ENCODE measurements around the gene TNPO3. TPM values are rescaled to one million over a fixed set of nuclear protein-coding genes. Genes with fewer than 3 reads are reported as not detected.

TNPO3 gene
- total RNA-seq, 4 donors from 2014 or later, result 30.8 to 43.4 (median 34.4) TPM

GRCh38 chr7:129090300-129090907 lies 35.5 kb upstream of the TNPO3 start:
- 66% methylated on average over 5 of the region's 5 CpGs for WGBS
- no peaks in the 10 kb centered on the region for H3K9me3 ChIP-seq
- H3K36me3 ChIP-seq, result no peaks in the 10 kb centered on the region
- no peaks in the 10 kb centered on the region for H3K27me3 ChIP-seq
- peak in 1 of 2 donors; percentile 54 for DNase-seq (ENCODE audit: low spot score in 2 of 2)
- H3K4me3 ChIP-seq, result no peak overlapping the region
- TF ChIP-seq POLR2A (IDR thresholded peaks at IDR 0.05) (no peak), POLR2AphosphoS5 (IDR thresholded peaks at IDR 0.05) (no peak), EP300 (IDR thresholded peaks at IDR 0.05) (no peak)
- TF ChIP-seq, protein P1, sequence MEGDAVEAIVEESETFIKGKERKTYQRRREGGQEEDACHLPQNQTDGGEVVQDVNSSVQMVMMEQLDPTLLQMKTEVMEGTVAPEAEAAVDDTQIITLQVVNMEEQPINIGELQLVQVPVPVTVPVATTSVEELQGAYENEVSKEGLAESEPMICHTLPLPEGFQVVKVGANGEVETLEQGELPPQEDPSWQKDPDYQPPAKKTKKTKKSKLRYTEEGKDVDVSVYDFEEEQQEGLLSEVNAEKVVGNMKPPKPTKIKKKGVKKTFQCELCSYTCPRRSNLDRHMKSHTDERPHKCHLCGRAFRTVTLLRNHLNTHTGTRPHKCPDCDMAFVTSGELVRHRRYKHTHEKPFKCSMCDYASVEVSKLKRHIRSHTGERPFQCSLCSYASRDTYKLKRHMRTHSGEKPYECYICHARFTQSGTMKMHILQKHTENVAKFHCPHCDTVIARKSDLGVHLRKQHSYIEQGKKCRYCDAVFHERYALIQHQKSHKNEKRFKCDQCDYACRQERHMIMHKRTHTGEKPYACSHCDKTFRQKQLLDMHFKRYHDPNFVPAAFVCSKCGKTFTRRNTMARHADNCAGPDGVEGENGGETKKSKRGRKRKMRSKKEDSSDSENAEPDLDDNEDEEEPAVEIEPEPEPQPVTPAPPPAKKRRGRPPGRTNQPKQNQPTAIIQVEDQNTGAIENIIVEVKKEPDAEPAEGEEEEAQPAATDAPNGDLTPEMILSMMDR (IDR thresholded peaks at IDR 0.05), result no peak
- H3K4me1 ChIP-seq, result peaks cover 4% of the 10 kb centered on the region
- no peak overlapping the region for H3K27ac ChIP-seq

DNA sequence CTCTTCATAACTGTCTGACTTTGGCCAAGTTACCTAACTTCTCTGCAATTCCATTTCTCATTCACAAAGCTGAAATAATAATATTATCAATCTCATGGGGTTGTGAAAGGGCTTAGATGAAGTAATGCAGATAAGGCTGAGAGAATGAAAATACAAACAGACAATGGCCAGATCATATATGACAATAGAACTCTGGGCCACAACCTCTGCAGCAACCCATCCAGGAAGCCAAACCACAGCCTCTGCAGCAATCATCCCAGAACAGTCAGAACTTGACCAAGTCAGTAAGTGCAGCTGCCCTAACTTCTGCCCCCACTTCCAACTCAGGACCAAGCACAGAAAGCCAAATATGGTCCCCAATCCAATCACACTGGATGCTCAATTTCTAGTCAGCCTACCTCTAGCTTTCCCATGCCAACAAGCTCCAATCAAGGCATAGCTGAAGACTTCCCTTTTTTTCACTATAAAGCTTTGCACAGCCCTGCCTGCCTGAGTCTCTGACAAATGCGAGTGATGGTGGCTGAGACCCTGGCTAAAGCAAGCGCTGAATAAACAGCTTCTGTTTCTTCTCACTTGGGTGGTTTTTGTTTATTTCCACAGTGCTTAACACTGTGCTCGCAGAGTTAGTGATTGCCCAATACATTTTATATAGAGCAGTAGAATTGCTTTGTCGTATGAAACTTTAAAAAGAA lies 34.8 kb upstream of the TNPO3 start:
- Histone ChIP-seq H3K4me3 (no peak overlapping the region), H3K9me3 (no peaks in the 10 kb centered on the region), H3K36me3 (no peaks in the 10 kb centered on the region), H3K4me1 (peaks cover 4% of the 10 kb centered on the region), H3K27ac (no peak overlapping the region), H3K27me3 (no peaks in the 10 kb centered on the region)
- no peak for TF ChIP-seq POLR2AphosphoS5 (IDR thresholded peaks at IDR 0.05)
- no peak for TF ChIP-seq POLR2A (IDR thresholded peaks at IDR 0.05)
- no peak for TF ChIP-seq EP300 (IDR thresholded peaks at IDR 0.05)
- TF ChIP-seq, protein P1 (IDR thresholded peaks at IDR 0.05), result no peak
- 47% methylated on average over 4 of the region's 4 CpGs for WGBS
- DNase-seq (ENCODE audit: low spot score in 2 of 2), result peak in 1 of 2 donors; percentile 15

DNA sequence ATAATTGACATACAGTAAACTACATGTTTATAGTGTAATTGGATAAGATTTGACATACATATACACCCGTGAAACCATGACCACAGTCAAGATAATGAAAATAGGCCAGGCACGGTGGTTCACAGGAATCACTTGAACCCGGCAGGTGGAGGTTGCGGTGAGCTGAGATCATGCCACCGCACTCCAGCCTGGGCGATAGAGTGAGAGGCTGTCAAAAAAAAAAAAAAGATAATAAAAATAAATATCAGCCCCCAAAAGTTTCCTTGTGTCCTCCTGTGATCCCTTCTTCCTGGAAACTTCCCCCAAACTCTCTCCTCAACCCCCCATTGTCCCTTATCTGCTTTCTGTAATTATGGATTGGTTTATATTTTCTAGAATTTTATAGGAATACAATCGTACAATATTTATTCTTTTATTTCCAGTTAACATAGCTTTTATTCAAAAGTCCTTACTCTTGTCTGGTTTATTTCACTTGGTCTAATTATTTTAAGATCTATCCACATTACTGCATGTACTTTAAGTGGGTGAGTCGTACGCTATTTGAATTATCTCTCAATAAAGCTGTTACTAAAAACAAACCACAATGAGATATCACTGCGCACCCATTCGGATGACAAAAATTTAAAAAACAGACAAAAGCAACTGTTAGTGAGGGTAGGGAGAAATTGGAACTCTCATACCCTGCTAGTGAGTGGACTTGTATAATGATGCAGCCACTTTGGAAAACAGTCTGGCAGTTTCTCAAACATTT lies 30.1 kb upstream of the TNPO3 start:
- Histone ChIP-seq H3K4me3 (no peak overlapping the region), H3K36me3 (no peaks in the 10 kb centered on the region), H3K27ac (no peak overlapping the region), H3K4me1 (no peaks in the 10 kb centered on the region), H3K27me3 (no peaks in the 10 kb centered on the region), H3K9me3 (no peaks in the 10 kb centered on the region)
- WGBS, result 88% methylated on average over 11 of the region's 11 CpGs
- DNase-seq (ENCODE audit: low spot score in 2 of 2), result no peak
- TF ChIP-seq POLR2A (IDR thresholded peaks at IDR 0.05), result no peak
- no peak for TF ChIP-seq EP300 (IDR thresholded peaks at IDR 0.05)
- no peak for TF ChIP-seq POLR2AphosphoS5 (IDR thresholded peaks at IDR 0.05)
- TF ChIP-seq, protein P1 (IDR thresholded peaks at IDR 0.05), result no peak

DNA sequence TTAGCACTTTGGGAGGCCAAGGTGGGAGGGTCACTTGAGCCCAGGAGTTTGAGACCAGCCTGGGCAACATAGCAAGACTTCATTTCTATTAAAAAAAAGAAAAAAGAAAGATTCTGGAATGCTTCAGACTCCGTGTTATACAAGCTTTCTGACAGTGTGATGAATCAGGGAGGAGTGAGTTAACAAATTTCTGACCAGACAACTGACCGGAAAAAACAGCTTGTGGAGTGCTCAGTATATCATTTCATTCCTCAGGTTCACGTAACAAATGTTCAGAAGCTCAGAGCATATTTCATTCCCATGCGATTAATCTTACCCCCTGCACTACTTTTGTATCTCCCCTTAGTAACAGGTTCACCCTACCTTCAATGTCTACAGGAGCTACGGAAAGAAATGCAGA lies 28.6 kb upstream of the TNPO3 start:
- Histone ChIP-seq H3K36me3 (no peaks in the 10 kb centered on the region), H3K4me1 (no peaks in the 10 kb centered on the region), H3K9me3 (no peaks in the 10 kb centered on the region), H3K4me3 (no peak overlapping the region), H3K27me3 (no peaks in the 10 kb centered on the region), H3K27ac (no peak overlapping the region)
- DNase-seq (ENCODE audit: low spot score in 2 of 2), result no peak
- TF ChIP-seq EP300 (IDR thresholded peaks at IDR 0.05), result no peak
- TF ChIP-seq POLR2A (IDR thresholded peaks at IDR 0.05), result no peak
- TF ChIP-seq, protein P1 (IDR thresholded peaks at IDR 0.05), result no peak
- no peak for TF ChIP-seq POLR2AphosphoS5 (IDR thresholded peaks at IDR 0.05)
- WGBS, result 57% methylated on average over 5 of the region's 5 CpGs

DNA sequence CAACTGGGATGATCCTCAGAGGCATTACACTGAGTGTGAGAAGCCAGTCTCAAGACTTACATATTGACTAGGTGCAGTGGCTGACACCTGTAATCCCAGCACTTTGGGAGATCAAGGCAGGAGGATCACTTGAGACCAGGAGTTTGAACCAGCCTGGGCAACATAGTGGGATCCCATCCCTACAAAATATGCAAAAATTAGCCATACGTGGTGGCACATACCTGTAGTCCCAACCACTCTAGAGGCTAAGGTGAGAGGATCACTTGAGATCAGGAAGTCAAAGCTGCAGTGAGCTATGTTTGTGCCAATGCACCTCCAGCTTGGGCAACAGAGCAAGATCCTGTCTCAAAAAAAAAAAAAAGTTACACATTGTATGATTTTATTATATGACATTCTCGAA lies 23.5 kb upstream of the TNPO3 start:
- no peaks in the 10 kb centered on the region for H3K27me3 ChIP-seq
- no peak for DNase-seq (ENCODE audit: low spot score in 2 of 2)
- TF ChIP-seq, protein P1 (IDR thresholded peaks at IDR 0.05), result no peak
- TF ChIP-seq POLR2A (IDR thresholded peaks at IDR 0.05) (no peak), POLR2AphosphoS5 (IDR thresholded peaks at IDR 0.05) (no peak), EP300 (IDR thresholded peaks at IDR 0.05) (no peak)
- 94% methylated on average over 2 of the region's 2 CpGs for WGBS
- no peaks in the 10 kb centered on the region for H3K4me1 ChIP-seq
- H3K4me3 ChIP-seq, result no peak overlapping the region
- no peaks in the 10 kb centered on the region for H3K9me3 ChIP-seq
- no peak overlapping the region for H3K27ac ChIP-seq
- H3K36me3 ChIP-seq, result no peaks in the 10 kb centered on the region

Measured in suprapubic skin (tissue), 4 donors.